Ovary (tissue), 3 donors: ENCODE measurements around the gene UGP2.

ENCODE experiments used
- POLR2A ChIP-seq: fragments of 450-650 bp; IDR thresholded peaks from one replicate; pipeline ENCODE4 v1.6.1; 2017; ENCODE audit warnings: antibody characterized with exemption, mild to moderate bottlenecking, moderate library complexity
- TF ChIP-seq, protein P1 (sequence below), 3 donors: fragments of 450-650 bp in 2 of 3; fragments of 200-600 bp in 1 of 3; IDR thresholded peaks; one replicate each; pipeline versions ENCODE4 v1.5.1 to v1.8.0; 2016 to 2022; ENCODE audit warnings: antibody characterized with exemption in 3 of 3, mild to moderate bottlenecking in 1 of 3
- donor health status: DM: no; HTN: no; CAD: no.

DNA sequence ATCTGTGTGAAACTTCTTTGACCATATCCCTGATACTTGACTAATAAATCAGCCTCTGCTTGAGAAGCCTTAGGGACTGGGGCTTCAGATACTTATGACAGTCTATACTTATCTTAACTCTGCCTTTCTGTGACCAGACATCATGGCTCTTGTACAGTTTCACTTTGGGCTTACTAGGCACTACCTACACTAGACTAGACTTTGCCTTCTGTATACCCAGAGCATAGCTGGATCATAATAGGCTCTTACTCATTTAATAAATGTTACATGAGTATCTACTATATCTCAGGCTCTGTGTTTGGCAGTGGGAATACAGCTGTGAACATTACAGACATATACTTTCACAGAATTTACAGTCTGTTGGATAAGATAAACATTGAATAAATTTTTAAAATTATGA is 9.0 kb downstream of the UGP2 start:
- TF ChIP-seq, protein P1, sequence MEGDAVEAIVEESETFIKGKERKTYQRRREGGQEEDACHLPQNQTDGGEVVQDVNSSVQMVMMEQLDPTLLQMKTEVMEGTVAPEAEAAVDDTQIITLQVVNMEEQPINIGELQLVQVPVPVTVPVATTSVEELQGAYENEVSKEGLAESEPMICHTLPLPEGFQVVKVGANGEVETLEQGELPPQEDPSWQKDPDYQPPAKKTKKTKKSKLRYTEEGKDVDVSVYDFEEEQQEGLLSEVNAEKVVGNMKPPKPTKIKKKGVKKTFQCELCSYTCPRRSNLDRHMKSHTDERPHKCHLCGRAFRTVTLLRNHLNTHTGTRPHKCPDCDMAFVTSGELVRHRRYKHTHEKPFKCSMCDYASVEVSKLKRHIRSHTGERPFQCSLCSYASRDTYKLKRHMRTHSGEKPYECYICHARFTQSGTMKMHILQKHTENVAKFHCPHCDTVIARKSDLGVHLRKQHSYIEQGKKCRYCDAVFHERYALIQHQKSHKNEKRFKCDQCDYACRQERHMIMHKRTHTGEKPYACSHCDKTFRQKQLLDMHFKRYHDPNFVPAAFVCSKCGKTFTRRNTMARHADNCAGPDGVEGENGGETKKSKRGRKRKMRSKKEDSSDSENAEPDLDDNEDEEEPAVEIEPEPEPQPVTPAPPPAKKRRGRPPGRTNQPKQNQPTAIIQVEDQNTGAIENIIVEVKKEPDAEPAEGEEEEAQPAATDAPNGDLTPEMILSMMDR (IDR thresholded peaks at IDR 0.05), result no peak
- no peak for TF ChIP-seq POLR2A
